Measurements from ENCODE around the gene CDK6. TPM values are rescaled to one million over a fixed set of nuclear protein-coding genes. Genes with fewer than 3 reads are reported as not detected.

The CDK6 gene
- total RNA-seq, 4 donors from 2014 or later: 12.9 to 32.7 (median 21.6) TPM

GRCh38 chr7:92635538-92635937, 200.8 kb downstream of the CDK6 start:
- TF ChIP-seq POLR2AphosphoS5 (IDR thresholded peaks at IDR 0.05) (no peak), EP300 (IDR thresholded peaks at IDR 0.05; ENCODE audit: low read depth) (no peak), CTCF (IDR thresholded peaks at IDR 0.05) (no peak), POLR2A (IDR thresholded peaks at IDR 0.05) (no peak)
- intact Hi-C loops (cut with DNase I; ENCODE audit: low total_unique reads): no loop called here
- in situ Hi-C loops (cut with MboI; ENCODE audit: low pct_ligation_motif_present in 1 of 4, low pct_unique_long_range_greater_than_20kb in 1 of 4, low sequenced_read_pairs in 3 of 4): loop anchor here in 1 of 4 donors (10.0 kb wide), 1 partner anchor 49 kb away; no protein-coding TSS in a partner anchor
- peaks cover 21 to 51% (median 29%) of the 10 kb centered on the region in 4 donors for H3K4me1 ChIP-seq
- no peak overlapping the region for H3K4me3 ChIP-seq
- no peaks in the 10 kb centered on the region for H3K9me3 ChIP-seq
- 52 to 55% methylated on average over 4 of the region's 4 CpGs for WGBS, 2 donors (ENCODE audit: low coverage in 1 of 2)
- no peaks in the 10 kb centered on the region for H3K36me3 ChIP-seq
- H3K27ac ChIP-seq: peak overlapping the region; percentile 71 to 78 (median 75)
- H3K27me3 ChIP-seq: no peaks in the 10 kb centered on the region
- no peak for DNase-seq

- in situ Hi-C loops (cut with MboI; ENCODE audit: low pct_ligation_motif_present in 1 of 4, low pct_unique_long_range_greater_than_20kb in 1 of 4, low sequenced_read_pairs in 3 of 4) (loop anchor here in 1 of 4 donors (10.0 kb wide), 1 partner anchor 50 kb away; no protein-coding TSS in a partner anchor), intact Hi-C loops (cut with DNase I; ENCODE audit: low total_unique reads) (no loop called here)
- Histone ChIP-seq H3K36me3 (no peaks in the 10 kb centered on the region), H3K4me3 (no peak overlapping the region), H3K27ac (peak overlapping the region; percentile 71 to 78 (median 75)), H3K27me3 (no peaks in the 10 kb centered on the region), H3K9me3 (no peaks in the 10 kb centered on the region), H3K4me1 (peaks cover 21 to 51% (median 29%) of the 10 kb centered on the region in 4 donors)
- TF ChIP-seq CTCF (IDR thresholded peaks at IDR 0.05) (no peak), EP300 (IDR thresholded peaks at IDR 0.05; ENCODE audit: low read depth) (no peak), POLR2AphosphoS5 (IDR thresholded peaks at IDR 0.05) (no peak), POLR2A (IDR thresholded peaks at IDR 0.05) (no peak)
- WGBS, 2 donors (ENCODE audit: low coverage in 1 of 2): 6 to 16% methylated on average over 4 of the region's 4 CpGs
- no peak for DNase-seq
These were observed 201.4 kb downstream of the CDK6 start for GRCh38 chr7:92634924-92635519.

- no peaks in the 10 kb centered on the region for H3K27me3 ChIP-seq
- no peak for DNase-seq
- no peaks in the 10 kb centered on the region for H3K9me3 ChIP-seq
- H3K4me3 ChIP-seq: peak overlapping the region in 1 of 4 donors; percentile 1
- in situ Hi-C loops (cut with MboI; ENCODE audit: low pct_ligation_motif_present in 1 of 4, low pct_unique_long_range_greater_than_20kb in 1 of 4, low sequenced_read_pairs in 3 of 4): loop anchor here in 1 of 4 donors (10.0 kb wide), 1 partner anchor 51 kb away; no protein-coding TSS in a partner anchor
- peak overlapping the region; percentile 71 to 78 (median 75) for H3K27ac ChIP-seq
- H3K4me1 ChIP-seq: peaks cover 21 to 51% (median 29%) of the 10 kb centered on the region in 4 donors
- WGBS, 2 donors (ENCODE audit: low coverage in 1 of 2): 22 to 44% methylated on average over 1 of the region's 1 CpG
- intact Hi-C loops (cut with DNase I; ENCODE audit: low total_unique reads): no loop called here
- TF ChIP-seq POLR2A (IDR thresholded peaks at IDR 0.05): no peak
- TF ChIP-seq EP300 (IDR thresholded peaks at IDR 0.05; ENCODE audit: low read depth): no peak
- TF ChIP-seq CTCF (IDR thresholded peaks at IDR 0.05): no peak
- no peak for TF ChIP-seq POLR2AphosphoS5 (IDR thresholded peaks at IDR 0.05)
- H3K36me3 ChIP-seq: no peaks in the 10 kb centered on the region
These were observed 202.2 kb downstream of the CDK6 start for GRCh38 chr7:92634205-92634604.

- H3K27me3 ChIP-seq: no peaks in the 10 kb centered on the region
- peaks cover 21 to 51% (median 29%) of the 10 kb centered on the region in 4 donors for H3K4me1 ChIP-seq
- in situ Hi-C loops (cut with MboI; ENCODE audit: low pct_ligation_motif_present in 1 of 4, low pct_unique_long_range_greater_than_20kb in 1 of 4, low sequenced_read_pairs in 3 of 4) (loop anchor here in 1 of 4 donors (10.0 kb wide), 1 partner anchor 51 kb away; no protein-coding TSS in a partner anchor), intact Hi-C loops (cut with DNase I; ENCODE audit: low total_unique reads) (no loop called here)
- peak in 1 of 3 donors; percentile 58 for TF ChIP-seq POLR2AphosphoS5 (IDR thresholded peaks at IDR 0.05)
- TF ChIP-seq CTCF (IDR thresholded peaks at IDR 0.05): peak in 2 of 5 experiments; percentile 16 to 22
- TF ChIP-seq EP300 (IDR thresholded peaks at IDR 0.05; ENCODE audit: low read depth): no peak
- no peak for TF ChIP-seq POLR2A (IDR thresholded peaks at IDR 0.05)
- H3K9me3 ChIP-seq: no peaks in the 10 kb centered on the region
- DNase-seq: no peak
- 5 to 7% methylated on average over 2 of the region's 2 CpGs for WGBS, 2 donors (ENCODE audit: low coverage in 1 of 2)
- H3K27ac ChIP-seq: peak overlapping the region; percentile 71 to 78 (median 75)
- H3K4me3 ChIP-seq: peak overlapping the region in 1 of 4 donors; percentile 1
- H3K36me3 ChIP-seq: no peaks in the 10 kb centered on the region
These were observed 203.0 kb downstream of the CDK6 start for GRCh38 chr7:92633211-92633906.

All from transverse colon (tissue), 4 donors.